PC-9 (cell line): ENCODE data around the gene PDHX. TPM values are rescaled to one million over a fixed set of nuclear protein-coding genes. Genes with fewer than 3 reads are reported as not detected.

ENCODE experiments used
- BruUV-seq: library from RNA; stranded (reverse); fragments of 400-500 nt; replicated peaks from 2 replicates; lab custom pipeline; 2021; lab: Mats Ljungman, UMichigan
- CTCF ChIA-PET: fragments of 300-600 bp; sonication (Branson Sonifier 250); formaldehyde crosslinking; loops from one replicate; lab custom pipeline; 2022; ENCODE audit warnings: antibody characterized with exemption; lab: Charles Lee
- POLR2A ChIA-PET: fragments of 300-600 bp; sonication (Branson Sonifier 250); formaldehyde crosslinking; loops from one replicate; lab custom pipeline; 2022; ENCODE audit warnings: antibody characterized with exemption; ENCODE audit not compliant: unreplicated experiment; lab: Charles Lee
- DNase-seq, 2 experiments: peaks; one replicate each; pipeline versions ENCODE4 v3.0.0 to v3.0.0-alpha.2; 2015 to 2022; ENCODE audit warnings: mixed read lengths in 1 of 2
- H2AFZ ChIP-seq: fragments of 200-600 bp; sonication (generic); 2 replicates; pipeline ENCODE4 v1.8.1; 2017; ENCODE audit warnings: antibody characterized with exemption
- H3F3A ChIP-seq: fragments of 200-600 bp; sonication (generic); 2 replicates; pipeline ENCODE4 v1.8.1; 2017; ENCODE audit warnings: antibody characterized with exemption, mild to moderate bottlenecking, low read depth; ENCODE audit not compliant: insufficient read depth
- H3K27ac ChIP-seq: fragments of 200-600 bp; sonication (generic); 2 replicates; pipeline ENCODE4 v1.6.1; 2016; ENCODE audit warnings: mixed run types
- H3K27me3 ChIP-seq: fragments of 200-600 bp; sonication (generic); 2 replicates; pipeline ENCODE4 v1.6.1; 2016; ENCODE audit warnings: low read depth, mixed run types; ENCODE audit not compliant: insufficient read depth
- H3K36me3 ChIP-seq: fragments of 200-600 bp; sonication (generic); 2 replicates; pipeline ENCODE4 v1.6.1; 2016; ENCODE audit warnings: low read depth, mixed run types
- H3K4me1 ChIP-seq: fragments of 200-600 bp; sonication (generic); replicated peaks from 2 replicates; pipeline ENCODE4 v1.6.1; 2016; ENCODE audit warnings: mixed run types; ENCODE audit not compliant: insufficient read depth
- H3K4me2 ChIP-seq: fragments of 200-600 bp; sonication (generic); 2 replicates; pipeline ENCODE4 v1.6.1; 2017; ENCODE audit warnings: mixed run types
- H3K4me3 ChIP-seq: fragments of 200-600 bp; sonication (generic); 2 replicates; pipeline ENCODE4 v1.6.1; 2016; ENCODE audit warnings: mixed run types
- H3K79me2 ChIP-seq: fragments of 200-600 bp; sonication (generic); 2 replicates; pipeline ENCODE4 v1.6.1; 2017; ENCODE audit warnings: low read depth, mixed run types
- H3K9me2 ChIP-seq: fragments of 200-600 bp; sonication (generic); 2 replicates; pipeline ENCODE4 v1.8.1; 2017; ENCODE audit warnings: mild to moderate bottlenecking; ENCODE audit not compliant: insufficient read depth
- H3K9me3 ChIP-seq: fragments of 200-600 bp; sonication (generic); 2 replicates; pipeline ENCODE4 v1.8.1; 2016; ENCODE audit warnings: low read depth; ENCODE audit not compliant: insufficient read depth
- H4K20me1 ChIP-seq: fragments of 200-600 bp; sonication (generic); 2 replicates; pipeline ENCODE4 v1.8.1; 2017; ENCODE audit not compliant: insufficient read depth
- EZH2 ChIP-seq: fragments of 200-600 bp; sonication (generic); IDR thresholded peaks from 2 replicates; pipeline ENCODE4 v1.8.0; 2017; ENCODE audit warnings: antibody characterized with exemption, low read depth
- intact Hi-C: fragments of 100-400 bp; cut with micrococcal nuclease; formaldehyde crosslinking; loops from one replicate; pipeline ENCODE4 v1.10.0; 2022; ENCODE audit not compliant: unreplicated experiment
- total RNA-seq: library from RNA; stranded (reverse); gene quantifications from 2 replicates; pipeline ENCODE4 v1.2.3, GENCODE V29; 2021
- TF ChIP-seq, protein P1 (sequence below): fragments of 200-600 bp; sonication (generic); conservative IDR thresholded peaks from 2 replicates; pipeline ENCODE4 v1.6.1; 2017; ENCODE audit warnings: mixed run types, antibody characterized with exemption, mild to moderate bottlenecking, moderate library complexity

The PDHX gene
- total RNA-seq, 1 experiment from 2014 or later = 47.0 TPM

DNA sequence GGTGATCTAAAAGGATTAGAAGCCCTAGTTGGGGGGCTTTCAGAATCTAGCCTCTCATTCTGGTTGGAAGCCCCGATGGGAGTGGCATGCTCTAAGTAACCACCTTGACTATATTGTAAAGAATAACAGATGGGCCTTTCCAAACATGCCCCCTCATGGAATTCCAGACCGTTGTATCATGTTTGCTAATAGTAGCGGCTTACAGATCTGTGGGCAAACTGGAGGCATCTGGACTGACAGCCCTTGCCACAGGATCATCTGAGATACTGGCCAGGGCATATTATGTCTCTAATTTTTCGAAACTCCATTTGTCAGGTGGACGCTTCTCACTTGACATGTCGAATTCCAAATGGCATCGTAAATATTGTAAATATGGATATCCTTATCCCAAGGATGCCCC lies 10.8 kb upstream of the PDHX start:
- Histone ChIP-seq H3K4me3 (no peak overlapping the region), H3K79me2 (peaks cover 16% of the 10 kb centered on the region; the same call in 1 of the 2 replicates), H3K4me1 (peaks cover 15% of the 10 kb centered on the region), H2AFZ (no peak overlapping the region), H3K36me3 (0 out of 2 replicates have a peak, but pooled peaks cover 4% of the 10 kb centered on the region), H3K27me3 (no peaks in the 10 kb centered on the region), H3K9me3 (no peaks in the 10 kb centered on the region), H3K4me2 (no peak overlapping the region), H3F3A (peaks cover 13% of the 10 kb centered on the region), H3K9me2 (no peaks in the 10 kb centered on the region; the same call in 1 of the 2 replicates), H4K20me1 (no peaks in the 10 kb centered on the region), H3K27ac (no peak overlapping the region)
- BruUV-seq = no TSS peak
- intact Hi-C loops = no loop called here
- ChIA-PET POLR2A (no interaction called here), CTCF (no interaction called here)
- TF ChIP-seq, protein P1, sequence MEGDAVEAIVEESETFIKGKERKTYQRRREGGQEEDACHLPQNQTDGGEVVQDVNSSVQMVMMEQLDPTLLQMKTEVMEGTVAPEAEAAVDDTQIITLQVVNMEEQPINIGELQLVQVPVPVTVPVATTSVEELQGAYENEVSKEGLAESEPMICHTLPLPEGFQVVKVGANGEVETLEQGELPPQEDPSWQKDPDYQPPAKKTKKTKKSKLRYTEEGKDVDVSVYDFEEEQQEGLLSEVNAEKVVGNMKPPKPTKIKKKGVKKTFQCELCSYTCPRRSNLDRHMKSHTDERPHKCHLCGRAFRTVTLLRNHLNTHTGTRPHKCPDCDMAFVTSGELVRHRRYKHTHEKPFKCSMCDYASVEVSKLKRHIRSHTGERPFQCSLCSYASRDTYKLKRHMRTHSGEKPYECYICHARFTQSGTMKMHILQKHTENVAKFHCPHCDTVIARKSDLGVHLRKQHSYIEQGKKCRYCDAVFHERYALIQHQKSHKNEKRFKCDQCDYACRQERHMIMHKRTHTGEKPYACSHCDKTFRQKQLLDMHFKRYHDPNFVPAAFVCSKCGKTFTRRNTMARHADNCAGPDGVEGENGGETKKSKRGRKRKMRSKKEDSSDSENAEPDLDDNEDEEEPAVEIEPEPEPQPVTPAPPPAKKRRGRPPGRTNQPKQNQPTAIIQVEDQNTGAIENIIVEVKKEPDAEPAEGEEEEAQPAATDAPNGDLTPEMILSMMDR = no peak
- TF ChIP-seq EZH2 = no peak
- no peak for DNase-seq

DNA sequence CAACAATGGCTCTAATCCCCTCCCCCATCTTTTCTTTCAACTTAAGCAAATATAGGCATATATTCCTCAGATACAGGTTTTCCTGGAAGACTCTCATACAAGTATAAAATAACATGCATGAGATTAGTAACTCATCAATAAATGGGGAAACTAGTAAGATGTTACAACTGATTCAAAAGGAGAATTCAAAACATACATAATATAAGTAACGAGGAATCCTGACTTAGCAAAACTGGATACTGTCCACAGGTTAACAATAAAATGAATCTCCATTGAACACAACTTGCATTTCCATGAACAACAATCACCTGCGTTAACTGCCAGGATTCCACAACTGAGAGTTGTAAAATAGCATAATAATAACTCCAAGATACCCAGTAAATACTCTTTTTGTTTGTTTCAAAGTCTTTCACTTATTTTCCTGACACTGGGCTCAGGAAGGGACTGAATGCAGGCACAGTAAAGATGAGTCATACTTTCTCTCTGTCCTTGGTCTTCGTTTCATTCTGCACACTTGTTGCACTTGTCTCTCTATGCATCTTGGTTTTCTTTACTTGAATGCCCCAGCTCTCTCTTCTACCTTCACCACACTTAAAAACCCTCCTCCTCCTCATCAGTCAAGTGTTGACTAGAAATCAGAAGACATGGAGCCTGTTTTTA lies 8.4 kb upstream of the PDHX start:
- BruUV-seq = no TSS peak
- intact Hi-C loops = no loop called here
- peaks cover 20% of the 10 kb centered on the region for H3K4me1 ChIP-seq
- no peaks in the 10 kb centered on the region for H3K27me3 ChIP-seq
- no peaks in the 10 kb centered on the region for H3K9me3 ChIP-seq
- H3K9me2 ChIP-seq = no peaks in the 10 kb centered on the region; the same call in 1 of the 2 replicates
- POLR2A ChIA-PET = no interaction called here
- 0 out of 2 replicates have a peak, but pooled peaks cover 4% of the 10 kb centered on the region for H3K36me3 ChIP-seq
- no peaks in the 10 kb centered on the region for H4K20me1 ChIP-seq
- no peak overlapping the region for H3K27ac ChIP-seq
- peaks cover 17% of the 10 kb centered on the region for H3F3A ChIP-seq
- no peak overlapping the region for H3K4me2 ChIP-seq
- no peak for DNase-seq
- TF ChIP-seq EZH2 = no peak
- TF ChIP-seq, protein P1 = no peak
- H2AFZ ChIP-seq = no peak overlapping the region
- CTCF ChIA-PET = no interaction called here
- H3K79me2 ChIP-seq = peaks cover 16% of the 10 kb centered on the region
- no peak overlapping the region for H3K4me3 ChIP-seq

DNA sequence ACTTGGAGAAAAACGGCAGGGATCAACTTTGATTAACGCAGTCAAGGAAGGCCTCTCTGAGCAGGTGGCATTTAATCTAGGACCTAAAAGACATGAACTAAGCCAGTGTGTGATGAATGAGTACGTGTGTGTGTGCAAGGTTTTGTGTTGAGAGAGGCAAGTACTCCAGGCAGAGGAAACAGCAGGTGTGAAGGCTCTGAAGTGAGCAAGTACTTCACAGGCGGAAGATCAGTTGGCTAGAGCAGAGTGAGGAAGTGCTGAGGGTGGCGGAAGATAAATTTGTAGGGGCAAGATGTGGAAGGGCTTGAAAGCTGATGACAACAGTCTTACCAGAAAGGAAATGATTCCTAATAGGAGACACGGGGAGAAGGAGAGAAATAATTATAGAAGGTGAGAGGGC lies 7.0 kb upstream of the PDHX start:
- no peaks in the 10 kb centered on the region for H4K20me1 ChIP-seq
- no peaks in the 10 kb centered on the region; the same call in 1 of the 2 replicates for H3K9me2 ChIP-seq
- H3K36me3 ChIP-seq = 0 out of 2 replicates have a peak, but pooled peaks cover 8% of the 10 kb centered on the region
- DNase-seq = no peak
- H3K9me3 ChIP-seq = no peaks in the 10 kb centered on the region
- H3K4me1 ChIP-seq = peaks cover 21% of the 10 kb centered on the region
- ChIA-PET CTCF (no interaction called here), POLR2A (no interaction called here)
- peak overlapping the region; percentile 35; the same call in 1 of the 2 replicates for H3K27ac ChIP-seq
- H3K79me2 ChIP-seq = peaks cover 26% of the 10 kb centered on the region
- H3K27me3 ChIP-seq = no peaks in the 10 kb centered on the region
- no peak overlapping the region for H2AFZ ChIP-seq
- peaks cover 17% of the 10 kb centered on the region for H3F3A ChIP-seq
- TF ChIP-seq EZH2 = no peak
- TF ChIP-seq, protein P1 = no peak
- no TSS peak for BruUV-seq
- no peak overlapping the region for H3K4me3 ChIP-seq
- peak overlapping the region; percentile 58; the same call in 1 of the 2 replicates for H3K4me2 ChIP-seq
- intact Hi-C loops = no loop called here
